SKM-1 (cell line): ENCODE measurements around the gene SREK1IP1.
A peak's percentile ranks its signal among the peaks of the same experiment; 100 is the strongest.

Experiments used
- DNase-seq: peaks from one replicate; lab custom pipeline; 2025; ENCODE audit not compliant: unreplicated experiment; lab: John Stamatoyannopoulos, UW

SREK1IP1 gene

GRCh38 chr5:64768358-64769312, at the start of gene SREK1IP1, which contains the start of gene CWC27:
TSS of gene SREK1IP1 (minus strand) at chr5:64768691. CDS start at chr5:64768517, 174 bp downstream.
TSS of gene CWC27 (plus strand) at chr5:64768930. CDS start at chr5:64769147, 217 bp downstream.
- peak; percentile 90 for DNase-seq

DNA sequence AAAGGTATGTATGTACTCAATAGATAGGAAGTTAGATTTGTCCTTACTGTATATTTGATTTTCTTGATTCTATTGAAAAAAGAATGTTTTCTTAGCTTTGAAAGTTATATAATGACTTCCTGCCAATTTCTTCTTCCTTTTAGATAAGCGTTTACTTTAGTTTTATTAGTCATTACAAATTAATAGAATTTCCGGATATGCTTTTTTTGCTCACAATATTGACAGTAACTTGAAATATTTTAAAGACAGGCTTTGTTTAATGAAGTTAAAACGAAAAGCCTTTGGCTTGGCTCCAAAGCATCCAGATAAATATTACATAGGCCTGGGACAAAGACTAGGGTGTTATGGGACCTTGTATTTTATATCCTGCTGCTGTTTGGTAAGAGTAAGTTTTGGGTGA, 49.8 kb upstream of the SREK1IP1 start:
- no peak for DNase-seq

- no peak for DNase-seq
Measured at GRCh38 chr5:64814073-64814472, 45.6 kb upstream of the SREK1IP1 start.

- DNase-seq = peak; percentile 15
Measured at GRCh38 chr5:64811050-64811640, 42.7 kb upstream of the SREK1IP1 start.

GRCh38 chr5:64807520-64807919, 39.0 kb upstream of the SREK1IP1 start:
- DNase-seq = no peak

DNA sequence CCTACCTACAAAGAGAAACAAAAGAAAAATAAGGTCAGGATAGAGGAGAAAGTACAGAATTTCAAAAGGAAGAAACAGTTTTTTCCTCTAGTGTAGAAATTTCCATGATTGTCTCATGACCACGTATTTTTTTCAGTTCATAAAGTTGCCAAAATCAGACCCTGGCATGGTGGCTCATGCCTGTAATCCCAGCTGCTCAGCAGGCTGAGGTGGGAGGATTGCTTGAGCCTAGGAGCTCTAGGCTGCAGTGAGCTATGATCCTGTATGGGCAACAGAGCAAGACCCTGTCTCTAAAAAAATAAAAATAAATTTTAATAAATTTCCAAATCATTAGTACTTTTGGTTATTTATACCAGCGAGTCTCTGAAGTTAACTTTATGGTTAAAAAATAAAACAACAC, 38.0 kb upstream of the SREK1IP1 start:
- DNase-seq = no peak

DNA sequence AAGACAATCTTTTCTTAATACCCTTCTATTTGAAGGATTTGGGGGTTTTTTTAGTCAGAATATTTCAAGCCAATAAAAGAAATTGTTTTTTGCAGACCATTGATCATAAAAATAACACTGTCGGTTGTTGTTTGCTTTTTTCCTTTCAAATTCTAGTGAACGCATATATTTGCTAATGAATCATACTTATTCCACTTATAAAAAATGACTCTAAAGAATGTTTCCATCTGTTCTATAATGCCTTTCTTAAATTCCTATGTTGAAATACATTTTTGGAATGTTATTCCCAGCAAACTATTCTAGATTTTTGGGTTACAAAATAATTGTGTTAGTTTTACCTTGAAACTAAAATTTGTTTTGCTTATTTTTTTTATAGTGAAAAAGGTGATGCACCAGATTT, 32.4 kb upstream of the SREK1IP1 start:
- no peak for DNase-seq

- DNase-seq = no peak
Measured at GRCh38 chr5:64796301-64796700, 27.8 kb upstream of the SREK1IP1 start.

- no peak for DNase-seq
Measured at GRCh38 chr5:64794053-64794770, 25.7 kb upstream of the SREK1IP1 start.

GRCh38 chr5:64792469-64792868, 24.0 kb upstream of the SREK1IP1 start:
- DNase-seq = no peak

- no peak for DNase-seq
Measured at GRCh38 chr5:64790210-64790609, 21.7 kb upstream of the SREK1IP1 start.

GRCh38 chr5:64789457-64789856, 21.0 kb upstream of the SREK1IP1 start:
- DNase-seq = no peak

DNA sequence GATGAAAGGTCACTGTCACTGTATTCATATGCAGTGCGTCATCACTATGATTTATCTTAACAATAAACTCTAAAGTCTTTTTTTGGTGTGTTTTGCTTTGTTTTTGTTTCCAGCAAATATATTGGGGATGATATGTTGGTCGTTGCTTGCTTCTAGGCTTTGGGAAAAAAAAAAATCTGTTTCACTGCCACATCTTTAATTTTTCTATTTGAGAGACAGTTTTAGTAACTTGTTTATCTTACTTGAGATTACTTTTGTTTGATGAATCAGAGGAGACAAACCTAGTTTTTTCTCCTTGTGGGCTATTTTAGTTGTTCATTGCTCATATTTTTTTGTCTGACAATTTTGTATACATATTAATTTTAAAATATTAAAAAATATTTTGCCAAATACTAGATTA, 19.7 kb upstream of the SREK1IP1 start:
- DNase-seq = no peak

DNA sequence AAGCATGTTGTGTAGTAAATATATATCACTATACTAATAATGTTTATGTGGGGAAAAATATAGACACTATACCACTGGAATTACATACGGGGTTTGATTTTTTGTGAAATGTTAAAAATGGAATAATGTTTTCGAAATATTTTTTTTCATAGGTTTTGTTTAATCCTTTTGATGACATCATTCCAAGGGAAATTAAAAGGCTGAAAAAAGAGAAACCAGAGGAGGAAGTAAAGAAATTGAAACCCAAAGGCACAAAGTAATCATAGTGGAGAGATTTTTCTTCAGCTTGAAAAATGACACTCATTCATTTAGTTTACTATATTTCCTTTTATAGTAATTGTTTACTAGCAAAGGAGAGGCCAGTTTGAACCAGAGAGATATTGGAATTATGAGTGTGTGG, 17.9 kb upstream of the SREK1IP1 start:
- DNase-seq = no peak

GRCh38 chr5:64784451-64785025, 16.0 kb upstream of the SREK1IP1 start:
- peak; percentile 56 for DNase-seq

- DNase-seq = peak; percentile 91
Measured at GRCh38 chr5:64775291-64775690, 6.8 kb upstream of the SREK1IP1 start.

GRCh38 chr5:64773533-64773932, 5.0 kb upstream of the SREK1IP1 start:
- DNase-seq = no peak

GRCh38 chr5:64771736-64772135, 3.2 kb upstream of the SREK1IP1 start:
- no peak for DNase-seq

GRCh38 chr5:64769855-64770254, 1.4 kb upstream of the SREK1IP1 start:
- no peak for DNase-seq

GRCh38 chr5:64767959-64768357, 533 bp downstream of the SREK1IP1 start:
- no peak for DNase-seq

DNA sequence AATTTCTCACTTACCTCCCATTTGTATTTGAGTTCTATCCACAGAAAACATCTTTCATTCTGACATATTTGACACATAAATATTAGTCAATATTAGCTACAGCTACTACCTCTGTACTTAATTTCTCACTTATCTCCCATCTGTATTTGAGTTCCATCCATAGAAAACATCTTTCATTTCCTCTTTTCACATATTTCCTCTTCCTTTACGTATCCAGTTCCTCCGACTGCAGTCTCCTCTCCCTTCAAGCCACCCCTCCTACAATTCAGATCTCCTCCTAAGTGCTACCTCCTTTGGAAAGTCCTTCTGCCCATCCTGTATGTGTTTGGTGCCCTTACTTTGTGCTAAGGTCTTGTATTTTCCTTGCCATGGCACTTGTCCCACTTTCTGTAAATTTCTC, 1.6 kb downstream of the SREK1IP1 start:
- peak; percentile 40 for DNase-seq
